Activated CD8-positive, alpha-beta memory T cell treated with anti-CD3 and anti-CD28 coated beads for 24 hours (primary cell): Measurements from ENCODE around the gene NEK5.
"Not testable (repeated sequence)": the region's sequence is repeated elsewhere in the genome, so short reads cannot be mapped to it uniquely, and the experiment has no call there.

Experiments
- DNase-seq: peaks from one replicate; pipeline ENCODE4 v3.0.0-alpha.2; 2020

Gene NEK5

DNA sequence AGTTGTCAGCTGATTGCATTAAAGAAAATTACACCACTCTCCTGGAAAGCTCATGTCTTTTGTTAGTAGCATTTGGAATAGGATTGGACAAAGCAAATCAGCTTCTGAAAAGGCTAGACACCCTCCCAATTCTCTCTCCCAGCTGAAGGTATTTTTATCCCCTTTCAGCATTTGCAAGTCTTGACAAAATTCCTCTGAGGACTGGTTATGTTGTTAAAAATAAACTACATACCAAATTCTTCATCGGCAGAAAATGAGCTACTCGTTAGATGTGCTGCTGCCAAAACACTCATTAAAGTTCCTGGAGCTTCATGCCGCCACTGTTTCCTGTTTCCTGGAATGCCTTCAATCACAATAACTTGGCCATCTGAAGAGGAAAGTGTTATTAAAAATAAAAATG, 67.3 kb downstream of the NEK5 start:
- DNase-seq, result no peak

DNA sequence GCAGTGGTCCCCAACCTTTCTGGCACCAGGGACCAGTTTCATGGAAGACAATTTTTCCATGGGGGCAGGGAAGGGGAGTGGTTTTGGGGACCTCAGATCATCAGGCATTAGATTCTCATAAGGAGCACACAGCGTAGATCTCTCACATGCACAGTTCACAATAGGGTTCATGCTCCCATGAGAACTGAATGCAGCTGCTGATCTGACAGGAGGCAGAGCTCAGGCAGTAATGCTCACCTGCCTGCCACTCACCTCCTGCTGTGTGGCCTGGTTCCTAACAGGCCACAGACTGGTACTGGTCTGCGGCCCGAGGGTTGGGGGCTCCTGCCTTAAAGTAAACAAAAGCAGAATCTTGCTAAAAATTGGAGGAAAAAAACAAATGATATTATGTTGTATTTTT, 67.8 kb downstream of the NEK5 start:
- DNase-seq, result not testable (repeated sequence)

DNA sequence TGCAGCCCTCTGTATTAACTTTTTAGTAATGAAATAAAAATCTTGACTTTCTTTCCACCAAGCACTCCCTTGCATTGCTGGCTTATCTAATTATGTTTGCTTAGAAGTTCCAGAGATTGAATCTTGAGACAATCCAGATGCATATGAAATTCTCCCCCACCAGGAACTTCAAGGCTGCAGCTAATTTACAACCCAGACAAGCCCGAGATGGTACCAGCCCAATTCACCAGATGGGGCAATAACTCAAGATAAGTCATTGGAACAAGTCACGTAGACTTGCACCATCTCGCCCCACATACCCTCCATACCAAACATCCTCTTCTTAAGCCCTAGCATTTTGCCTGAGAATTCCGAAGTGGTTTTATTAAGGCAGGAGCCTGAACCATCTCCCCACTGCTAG, 75.4 kb downstream of the NEK5 start:
- no peak for DNase-seq

DNA sequence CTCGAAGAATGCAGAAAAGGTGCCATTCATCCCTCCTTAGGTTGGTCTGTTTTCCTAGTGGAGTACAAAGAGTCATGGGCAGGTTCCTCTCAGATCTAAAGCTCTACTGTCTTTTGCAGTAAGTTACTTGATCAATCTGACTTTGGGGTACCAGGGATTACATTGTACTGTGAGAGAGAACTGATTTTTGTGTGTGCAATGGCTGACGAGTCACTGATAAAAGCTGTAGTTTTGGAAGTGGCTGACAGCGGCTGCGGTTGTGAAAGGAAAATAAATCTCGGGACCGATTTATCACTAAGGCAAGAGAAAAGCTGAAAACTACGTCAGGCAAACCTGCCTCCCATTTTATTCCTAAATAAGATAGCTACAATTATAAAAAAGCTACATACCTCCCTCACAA, 77.5 kb downstream of the NEK5 start:
- DNase-seq, result no peak

DNA sequence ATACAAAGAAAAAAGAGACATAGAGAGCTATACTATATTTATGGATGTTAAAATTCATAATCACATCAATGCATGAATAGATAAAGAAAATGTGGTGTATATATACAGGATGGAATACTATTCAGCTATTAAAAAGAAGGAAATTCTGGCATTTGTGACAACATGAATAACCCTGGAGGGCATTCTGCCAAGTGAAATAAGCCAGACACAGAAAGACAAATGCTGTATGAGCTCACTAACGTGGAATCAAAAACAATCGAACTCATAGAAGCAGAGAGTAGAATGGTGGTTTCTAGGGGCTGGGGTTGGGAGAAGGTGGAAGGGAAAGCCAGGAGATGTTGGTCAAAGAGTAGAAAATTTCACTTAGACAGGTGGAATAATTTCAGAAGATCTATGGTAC, 80.4 kb downstream of the NEK5 start:
- DNase-seq, result no peak

DNA sequence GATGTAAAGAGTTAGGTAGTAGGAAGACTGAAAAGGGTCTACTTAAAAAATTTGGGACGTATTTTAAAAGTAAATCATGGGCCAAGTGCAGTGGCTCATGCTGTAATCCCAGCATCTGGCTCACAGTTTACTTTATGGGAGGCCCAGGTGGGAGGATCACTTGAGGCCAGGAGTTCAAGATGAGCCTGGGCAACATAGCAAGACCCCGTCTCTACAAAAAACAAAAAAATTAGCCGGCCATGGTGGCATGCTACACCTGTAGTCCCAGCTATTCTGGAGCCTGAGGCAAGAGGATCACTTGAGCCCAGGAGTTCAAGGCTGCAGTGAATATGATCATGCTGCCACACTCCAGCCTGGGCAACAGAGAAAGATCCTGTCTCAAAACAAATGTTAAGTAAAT, 81.4 kb downstream of the NEK5 start:
- DNase-seq, result no peak

DNA sequence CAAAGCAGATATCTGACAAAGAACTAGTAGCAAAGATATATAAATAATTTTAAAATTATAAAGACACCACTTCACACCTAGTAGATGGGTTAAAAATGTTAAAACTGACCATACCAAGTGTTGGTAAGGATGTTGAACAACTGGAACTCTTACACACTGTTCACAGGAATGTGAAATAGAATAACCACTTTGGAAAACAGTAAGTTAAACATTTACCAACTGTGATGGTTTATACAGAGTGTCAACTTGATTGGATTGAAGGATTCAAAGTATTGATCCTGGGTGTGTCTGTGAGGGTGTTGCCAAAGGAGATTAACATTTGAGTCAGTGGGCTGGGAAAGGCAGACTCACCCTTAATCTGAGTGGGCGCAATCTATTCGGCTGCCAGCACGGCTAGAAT, 85.2 kb downstream of the NEK5 start:
- DNase-seq, result no peak

DNA sequence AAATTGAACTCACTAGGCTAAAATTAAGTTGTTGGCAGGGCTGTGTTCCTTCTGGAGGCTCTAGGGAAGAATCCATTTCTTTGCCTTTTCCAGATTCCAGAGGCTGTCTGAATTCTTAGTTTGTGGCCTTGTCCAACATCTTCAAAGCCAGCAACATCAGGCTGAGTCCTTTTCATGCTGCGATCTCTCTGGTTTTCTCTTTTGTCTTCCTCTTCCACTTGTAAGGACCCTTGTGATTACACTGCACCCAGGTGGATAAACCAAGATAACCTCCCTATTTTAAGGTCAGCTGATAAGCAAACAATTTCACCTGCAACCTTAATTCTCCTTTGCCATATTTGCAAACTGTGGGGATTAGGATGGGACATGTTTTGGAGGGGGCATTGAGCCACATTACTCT, 92.8 kb downstream of the NEK5 start:
- DNase-seq, result no peak

DNA sequence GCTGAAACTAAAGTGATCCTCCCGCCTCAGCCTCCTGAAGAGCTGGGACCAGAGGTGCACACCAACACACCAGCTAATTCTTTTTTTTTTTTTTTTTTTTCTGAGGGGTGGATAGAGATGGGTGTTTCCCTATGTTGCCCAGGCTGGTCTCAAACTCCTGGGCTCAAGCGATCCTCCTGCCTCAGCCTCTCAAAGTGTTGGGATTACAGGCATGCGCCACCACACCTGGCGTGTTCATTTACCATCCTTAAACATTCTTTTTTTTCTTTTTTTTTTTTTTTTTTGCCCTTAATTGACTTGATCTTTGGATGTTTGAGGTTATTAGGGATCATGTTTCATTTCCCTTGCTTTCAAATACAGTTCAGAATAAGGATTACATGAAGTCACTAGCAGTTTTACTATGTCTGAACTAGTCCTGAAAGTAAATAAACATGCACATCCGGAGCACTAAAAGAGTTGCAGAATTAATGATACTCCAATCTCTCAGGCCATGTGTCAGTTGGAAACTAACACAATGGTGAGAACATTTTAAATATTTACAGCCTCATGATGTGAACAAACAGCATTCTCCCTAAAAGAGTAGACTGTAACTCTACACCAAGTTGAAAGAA, 94.2 kb downstream of the NEK5 start:
- DNase-seq, result no peak

DNA sequence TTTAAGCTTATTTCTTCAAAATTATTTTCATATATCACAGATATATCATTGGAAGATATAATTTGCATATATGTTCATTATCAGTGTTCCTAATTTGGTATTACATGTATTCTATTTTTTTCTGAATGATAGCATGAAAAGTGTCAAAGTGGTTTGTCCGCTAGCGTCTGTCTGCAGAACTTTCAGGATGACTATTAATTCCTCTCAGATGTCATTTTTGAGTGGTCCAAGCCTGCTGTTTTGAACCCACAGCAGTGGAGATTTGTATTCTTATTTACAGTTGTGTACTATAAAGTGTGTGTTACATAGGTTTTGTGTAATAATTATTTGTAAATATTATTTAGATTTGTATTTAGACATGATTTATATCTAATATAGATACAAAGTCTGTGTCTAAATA, 95.8 kb downstream of the NEK5 start:
- DNase-seq, result no peak

DNA sequence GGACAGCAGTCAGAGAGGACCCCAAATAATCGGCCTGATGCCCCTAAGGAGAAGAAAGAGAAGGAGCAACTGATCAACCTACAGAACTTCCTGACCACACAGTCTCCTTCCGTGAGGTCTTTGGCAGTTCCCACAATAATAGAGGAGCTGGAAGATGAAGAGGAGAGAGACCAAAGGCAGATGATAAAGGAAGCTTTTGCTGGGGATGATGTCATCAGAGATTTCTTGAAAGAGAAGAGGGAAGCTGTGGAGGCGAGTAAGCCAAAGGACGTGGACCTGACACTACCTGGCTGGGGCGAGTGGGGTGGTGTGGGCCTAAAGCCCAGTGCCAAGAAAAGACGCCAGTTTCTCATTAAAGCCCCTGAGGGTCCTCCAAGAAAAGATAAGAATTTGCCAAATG, 98.5 kb downstream of the NEK5 start:
- DNase-seq, result not testable (repeated sequence)

DNA sequence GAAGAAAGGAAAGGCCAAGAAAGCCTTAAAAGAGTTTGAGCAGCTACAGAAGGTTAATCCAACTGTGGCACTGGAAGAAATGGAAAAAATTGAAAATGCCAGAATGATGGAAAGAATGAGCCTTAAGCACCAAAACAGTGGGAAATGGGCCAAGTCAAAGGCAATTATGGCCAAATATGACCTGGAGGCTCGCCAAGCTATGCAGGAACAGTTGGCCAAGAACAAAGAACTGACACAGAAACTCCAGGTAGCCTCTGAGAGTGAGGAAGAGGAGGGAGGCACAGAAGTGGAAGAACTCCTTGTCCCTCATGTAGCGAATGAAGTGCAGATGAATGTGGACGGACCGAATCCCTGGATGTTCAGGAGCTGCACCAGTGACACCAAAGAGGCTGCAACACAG, 99.3 kb downstream of the NEK5 start:
- DNase-seq, result no peak

DNA sequence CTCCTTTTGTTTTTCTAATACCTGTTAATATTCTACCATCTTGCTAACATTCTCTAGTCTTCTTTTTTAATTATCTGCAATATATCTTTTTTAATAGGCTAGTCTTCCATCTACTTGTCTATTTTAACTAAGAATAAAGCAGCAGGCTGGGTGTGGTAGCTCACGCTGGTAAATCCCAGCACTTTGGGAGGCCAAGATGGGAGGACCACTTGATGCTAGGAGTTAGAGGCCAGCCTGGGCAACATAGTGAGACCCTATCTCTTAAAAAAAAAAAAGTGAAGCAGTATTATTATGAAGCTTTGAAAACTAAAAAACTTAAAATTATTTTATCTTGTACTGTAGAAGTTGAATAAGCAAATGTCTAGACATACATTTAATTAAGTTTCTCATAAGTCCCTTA, 101.0 kb downstream of the NEK5 start:
- DNase-seq, result no peak

DNA sequence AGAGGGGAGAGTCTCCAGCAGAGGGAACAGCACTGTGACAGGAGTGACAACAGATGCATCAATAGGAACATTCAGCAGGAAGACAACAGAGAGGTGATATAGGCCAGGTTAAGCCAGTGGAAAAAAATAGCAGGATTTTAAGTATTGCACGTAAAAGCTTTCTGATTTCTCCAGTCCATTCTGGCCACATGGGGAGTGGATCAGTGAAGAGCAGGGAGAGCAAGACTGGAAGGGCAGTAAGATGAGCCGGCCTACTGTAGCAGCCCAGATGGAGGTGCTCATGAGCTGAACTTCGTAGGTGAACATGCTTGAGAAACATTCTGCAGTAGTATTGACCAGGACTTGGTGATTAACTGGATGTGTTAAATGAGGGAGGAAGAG, 102.6 kb downstream of the NEK5 start:
- no peak for DNase-seq

DNA sequence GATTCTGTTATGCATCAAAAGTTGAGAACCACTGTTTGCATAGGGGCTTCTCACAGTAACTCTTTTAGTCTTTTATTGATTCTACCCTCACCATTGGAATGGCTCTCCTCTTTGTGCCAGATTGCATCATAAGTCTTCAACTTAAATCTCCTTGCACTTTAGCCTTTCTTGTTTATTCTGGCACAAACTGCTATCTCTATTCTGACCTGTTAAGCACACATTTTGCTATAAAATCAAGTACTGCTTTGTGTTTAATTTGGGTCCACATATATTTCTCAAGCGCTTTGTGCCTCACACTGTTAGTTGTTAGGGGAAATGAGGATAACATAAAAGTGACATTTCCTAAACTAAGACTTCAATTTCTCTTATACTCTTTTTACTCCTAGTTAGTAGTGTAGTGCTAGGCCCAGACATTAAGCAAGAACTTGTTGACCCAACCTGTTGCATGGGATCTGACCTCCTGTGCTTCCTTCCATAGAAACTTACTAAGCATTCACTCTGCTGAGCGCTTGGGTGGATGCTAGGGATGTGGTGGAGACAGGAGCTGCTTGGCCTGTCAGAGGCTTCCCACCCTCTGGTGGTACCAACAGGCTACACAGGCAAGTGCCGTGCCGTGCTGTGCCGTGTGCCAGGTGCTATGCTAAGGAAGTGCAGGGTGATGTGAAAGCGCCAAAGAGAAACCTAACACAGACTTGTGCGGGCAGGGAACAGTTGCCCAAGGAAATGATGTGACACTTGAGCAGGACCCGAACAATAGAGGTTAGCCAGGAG, 103.2 kb downstream of the NEK5 start:
- no peak for DNase-seq

DNA sequence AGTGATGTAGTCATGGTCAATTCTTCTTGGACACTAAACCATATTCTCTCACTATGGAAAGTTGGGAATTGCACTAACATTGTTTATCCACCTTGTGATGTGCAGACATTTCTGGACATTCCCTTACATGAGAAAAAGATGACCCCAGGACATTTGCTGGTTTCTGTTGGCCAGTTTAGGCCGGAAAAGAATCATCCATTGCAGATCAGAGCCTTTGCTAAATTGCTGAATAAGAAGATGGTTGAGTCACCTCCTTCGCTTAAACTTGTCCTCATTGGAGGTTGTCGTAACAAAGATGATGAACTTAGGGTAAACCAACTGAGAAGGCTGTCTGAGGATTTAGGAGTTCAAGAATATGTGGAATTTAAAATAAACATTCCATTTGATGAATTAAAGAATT, 104.4 kb downstream of the NEK5 start, which contains the start of gene UTP14C:
TSS of gene UTP14C (plus strand) at position 211 of the 400 bp plus-strand sequence. CDS start 4,114 bp downstream, outside the sequence.
- no peak for DNase-seq

DNA sequence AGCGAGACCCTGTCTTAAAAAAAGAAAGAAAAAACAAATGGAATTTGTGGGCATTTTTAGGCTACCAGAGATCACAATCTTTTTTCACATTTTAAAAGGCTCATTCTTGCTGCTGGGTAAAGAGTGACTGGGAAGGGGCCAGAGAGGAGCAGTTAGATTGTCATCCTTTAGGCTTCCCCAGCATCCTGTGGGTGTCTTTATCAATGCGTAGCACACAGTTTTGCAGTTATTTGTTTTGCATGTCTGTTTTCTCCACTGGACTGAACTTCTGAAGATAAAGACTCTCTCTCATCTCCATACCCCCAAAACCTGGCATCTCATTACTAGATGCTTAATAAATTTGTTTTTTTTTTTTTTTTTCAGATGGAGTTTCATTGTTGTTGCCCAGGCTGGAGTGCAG, 106.5 kb downstream of the NEK5 start:
- DNase-seq, result no peak

DNA sequence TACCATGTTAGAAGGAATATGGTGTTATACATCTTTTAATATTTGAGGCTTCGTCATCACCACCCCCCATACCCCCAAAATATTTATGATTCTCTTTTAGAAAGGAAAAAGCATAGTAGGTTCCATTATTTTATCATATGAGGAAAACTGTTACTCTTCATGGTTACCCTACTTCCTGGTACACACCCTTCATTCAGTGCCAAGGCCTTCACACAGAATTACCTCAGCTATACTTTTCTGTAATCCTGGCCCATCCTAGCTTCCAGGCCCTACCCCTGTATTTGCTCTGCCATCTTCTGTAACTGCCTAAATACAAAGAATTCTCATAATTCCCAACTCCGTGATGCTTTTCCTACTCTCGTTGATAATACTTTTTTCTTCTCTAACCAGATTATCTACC, 108.7 kb downstream of the NEK5 start:
- DNase-seq, result no peak

DNA sequence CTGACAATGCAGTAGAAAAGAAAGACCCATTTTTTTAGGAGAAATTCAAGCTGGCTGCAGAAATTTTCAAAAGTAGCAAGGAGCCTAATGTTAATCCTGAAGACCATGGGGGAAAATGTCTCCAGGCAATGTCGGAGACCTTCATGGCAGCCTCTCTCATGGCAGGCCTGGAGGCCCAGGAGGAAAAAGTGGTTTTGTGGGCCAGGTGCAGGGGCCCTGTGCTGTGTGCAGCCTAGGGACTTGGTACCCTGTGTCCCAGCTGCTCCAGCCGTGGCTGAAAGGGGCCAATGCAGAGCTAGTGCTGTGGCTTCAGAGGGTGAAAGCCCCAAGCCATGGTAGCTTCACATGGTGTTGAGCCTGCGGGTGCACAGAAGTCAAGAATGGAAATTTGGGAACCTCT, 112.6 kb downstream of the NEK5 start:
- DNase-seq, result no peak

DNA sequence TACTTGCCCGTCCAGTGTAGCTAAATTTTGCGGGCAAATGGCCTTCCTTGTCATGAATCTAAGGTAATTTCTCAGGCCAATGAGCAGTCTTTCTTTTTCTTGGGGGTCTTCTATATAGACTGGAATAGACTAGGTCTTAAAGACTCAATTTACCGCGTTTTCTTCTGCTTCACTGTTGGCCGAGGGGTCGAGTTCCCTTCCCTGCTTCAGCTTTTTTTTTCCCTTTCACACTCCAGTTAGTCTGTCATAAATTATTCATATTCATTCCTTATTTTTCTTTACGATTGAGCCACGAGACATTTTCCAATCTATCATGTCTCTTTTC, 116.4 kb downstream of the NEK5 start:
- no peak for DNase-seq

DNA sequence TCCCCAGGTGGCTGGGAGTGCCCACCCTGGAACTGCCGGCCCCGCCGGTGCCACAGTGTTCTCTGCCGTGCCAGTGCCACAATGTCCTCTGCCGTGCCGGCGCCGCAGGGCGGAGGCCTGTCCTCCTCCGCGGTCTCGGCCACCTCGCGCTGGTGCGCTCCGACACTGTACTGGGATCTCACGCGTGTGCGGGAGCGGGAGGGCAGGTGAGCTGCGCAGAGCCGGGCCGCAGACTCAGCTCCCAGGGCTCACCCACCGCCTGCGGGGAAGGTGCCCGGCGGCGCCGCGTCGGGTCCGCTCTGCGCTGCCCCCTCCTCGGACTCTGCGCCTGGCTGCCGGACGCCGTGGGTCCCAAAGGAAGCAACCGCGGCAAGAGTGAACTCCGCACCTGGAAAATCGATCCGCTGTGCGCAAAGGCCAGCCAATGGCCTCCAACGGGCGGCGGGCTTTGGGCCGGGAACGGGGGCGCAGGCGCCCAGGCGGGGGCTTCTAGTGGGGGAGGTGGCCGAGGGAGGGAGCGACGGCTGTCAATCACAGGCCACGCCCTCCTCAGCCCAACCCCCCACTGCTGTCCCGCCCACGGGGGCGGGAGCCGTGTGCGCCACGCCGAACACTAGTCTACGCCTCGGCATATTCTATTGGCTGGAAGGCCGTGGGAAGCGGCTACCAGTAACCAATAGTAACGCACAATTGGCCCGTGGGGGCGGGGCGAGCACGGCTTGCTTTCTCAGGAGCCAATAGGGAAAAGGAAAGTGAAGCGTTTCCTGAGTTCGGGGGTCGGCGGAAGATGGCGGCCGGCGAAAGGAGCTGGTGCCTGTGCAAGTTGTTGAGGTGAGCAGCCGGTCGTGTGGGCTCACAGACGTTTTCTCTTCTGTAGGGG, 117.0 kb downstream of the NEK5 start, which contains the start of gene ALG11:
TSS of gene ALG11 (plus strand) at position 767 of the 880 bp plus-strand sequence. CDS start at position 788, 21 bp downstream.
- DNase-seq, result peak; percentile 100

DNA sequence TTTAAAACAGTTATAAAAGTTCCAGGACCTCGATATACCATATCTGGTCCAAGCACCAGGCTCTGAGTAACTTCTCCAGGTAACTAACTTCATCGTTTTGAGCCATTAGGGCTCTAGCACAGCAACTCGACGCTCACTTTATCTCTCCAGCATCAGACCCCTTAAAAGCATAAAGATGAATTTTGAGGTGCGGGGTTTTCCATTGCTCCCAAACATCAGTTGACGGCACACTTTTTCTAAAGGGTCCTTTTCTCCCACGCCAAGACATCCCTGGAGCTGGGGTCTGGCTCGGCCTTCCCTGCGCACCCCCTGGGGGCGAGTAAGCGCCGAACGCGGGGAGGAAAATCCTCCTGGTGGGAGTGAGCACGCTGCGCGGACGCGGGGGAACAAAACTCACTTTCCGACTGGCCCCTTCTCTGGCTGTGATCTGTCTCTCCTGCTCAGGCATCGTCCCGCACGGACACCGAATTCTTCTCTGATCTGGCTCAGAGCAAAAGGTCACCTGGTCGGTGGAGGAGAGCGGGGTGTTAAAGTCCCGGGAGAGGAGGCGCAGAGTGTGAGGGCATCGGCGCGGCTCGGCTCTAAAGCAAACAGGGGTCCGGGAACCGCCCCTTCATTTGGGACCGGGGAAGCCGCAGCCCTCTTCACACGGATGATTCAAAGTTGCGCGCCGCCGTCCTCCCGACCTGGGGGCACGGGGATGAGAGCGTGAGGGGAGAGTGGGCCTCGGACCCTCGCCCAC, 117.8 kb downstream of the NEK5 start, which contains the start of gene ATP7B:
TSS of gene ATP7B (minus strand) at position 561 of the 742 bp plus-strand sequence. CDS start at position 448, 113 bp downstream.
- peak; percentile 69 for DNase-seq

DNA sequence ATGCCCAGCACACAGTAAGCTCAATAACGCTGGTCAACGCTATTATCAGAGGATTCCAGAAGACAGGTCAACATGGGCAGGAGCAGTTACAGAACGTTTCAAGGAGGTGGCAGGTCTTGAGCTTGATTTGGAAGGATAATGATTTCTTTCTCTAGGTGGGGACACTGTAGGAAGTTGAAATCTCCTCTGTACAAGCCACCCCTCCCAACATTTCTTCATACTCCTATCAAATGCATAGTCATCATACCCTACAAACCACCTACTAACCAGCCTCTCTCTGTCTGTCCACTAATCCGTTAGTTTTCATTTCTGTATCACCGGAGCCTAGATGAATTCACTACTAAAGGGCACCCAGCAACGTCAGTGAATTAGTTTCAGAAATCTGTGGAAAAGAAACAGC, 118.9 kb downstream of the NEK5 start:
- no peak for DNase-seq
